MCF 10A (cell line): ENCODE results near the gene IGLON5. TPM values are rescaled to one million over a fixed set of nuclear protein-coding genes. Genes with fewer than 3 reads are reported as not detected.
A peak's percentile ranks its signal among the peaks of the same experiment; 100 is the strongest.

ENCODE experiments used
- BruUV-seq: library from RNA; stranded (reverse); fragments of 400-500 nt; replicated peaks from 2 replicates; lab custom pipeline; 2021; lab: Mats Ljungman, UMichigan
- CTCF ChIA-PET: fragments of 300-600 bp; sonication (Branson Sonifier 250); formaldehyde crosslinking; extraction: SDS; loops from one replicate; lab custom pipeline; 2021; ENCODE audit warnings: antibody characterized with exemption, inconsistent platforms; lab: Yijun Ruan, JAX
- POLR2A ChIA-PET: fragments of 300-600, 350-650 bp; sonication (Branson Sonifier 250); formaldehyde crosslinking; extraction: SDS; loops from one replicate; lab custom pipeline; 2020; ENCODE audit warnings: antibody characterized with exemption, inconsistent platforms; lab: Yijun Ruan, JAX
- DNase-seq: peaks from one replicate; pipeline ENCODE4 v3.0.0-alpha.2; 2018; ENCODE audit not compliant: unreplicated experiment
- H3K27ac Mint-ChIP-seq: one replicate; pipeline ENCODE4 v1.8.0; 2022; ENCODE audit warnings: mild to moderate bottlenecking, low read depth, mixed read lengths; ENCODE audit not compliant: unreplicated experiment
- H3K27me3 Mint-ChIP-seq: one replicate; pipeline ENCODE4 v1.8.0; 2022; ENCODE audit warnings: mixed read lengths; ENCODE audit not compliant: insufficient read depth, unreplicated experiment
- H3K36me3 Mint-ChIP-seq: one replicate; pipeline ENCODE4 v1.8.0; 2022; ENCODE audit warnings: mild to moderate bottlenecking, moderate library complexity, mixed read lengths; ENCODE audit not compliant: insufficient read depth, unreplicated experiment
- H3K4me1 Mint-ChIP-seq: one replicate; pipeline ENCODE4 v1.8.0; 2022; ENCODE audit warnings: mixed read lengths; ENCODE audit not compliant: insufficient read depth, unreplicated experiment
- H3K4me3 Mint-ChIP-seq: one replicate; pipeline ENCODE4 v1.8.0; 2022; ENCODE audit warnings: mild to moderate bottlenecking, moderate library complexity, mixed read lengths; ENCODE audit not compliant: unreplicated experiment
- H3K9me3 Mint-ChIP-seq: one replicate; pipeline ENCODE4 v1.8.0; 2022; ENCODE audit warnings: mixed read lengths; ENCODE audit not compliant: unreplicated experiment
- CTCF ChIP-seq: fragments of 200-600 bp; IDR thresholded peaks from one replicate; pipeline ENCODE4 v1.8.0; 2022; ENCODE audit warnings: antibody characterized with exemption, mild to moderate bottlenecking; ENCODE audit not compliant: unreplicated experiment
- intact Hi-C: fragments of 100-400 bp; cut with micrococcal nuclease; formaldehyde crosslinking; loops from 2 replicates; pipeline ENCODE4 v1.14.1; 2022
- total RNA-seq: library from RNA; stranded (reverse); gene quantifications from 2 replicates; pipeline ENCODE4 v1.2.3, GENCODE V29; 2022

Gene IGLON5
- total RNA-seq, 1 experiment from 2014 or later = not detected

DNA sequence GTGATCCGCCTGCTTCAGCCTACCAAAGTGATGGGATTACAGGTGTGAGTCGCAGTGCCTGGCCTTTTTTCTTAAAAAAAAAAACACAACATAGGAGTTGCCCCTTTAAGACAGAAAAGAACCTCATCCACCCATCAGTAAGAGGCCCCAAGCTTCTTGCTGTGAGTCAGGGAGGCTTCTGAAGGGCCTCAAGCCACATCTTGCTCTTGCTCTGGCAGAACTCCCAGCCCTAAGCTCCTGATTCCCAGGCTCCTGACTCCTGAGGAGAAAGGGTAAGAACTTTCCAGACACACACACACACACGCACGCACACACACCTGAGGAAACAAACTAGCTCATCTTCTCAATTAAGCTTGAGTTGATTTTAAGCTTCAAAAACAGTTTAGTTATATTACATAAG, 47.9 kb downstream of the IGLON5 start:
- BruUV-seq = no TSS peak

GRCh38 chr19:51361239-51361638, 49.8 kb downstream of the IGLON5 start:
- BruUV-seq = no TSS peak
- no peak overlapping the region for H3K27ac Mint-ChIP-seq

More for the DNA sequence above, 47.9 kb downstream of the IGLON5 start:
- POLR2A ChIA-PET = interaction anchor here (0.6 to 1.6 kb wide), 7 partner anchors 8 to 298 kb away, joined by 3 to 9 read pairs (median 8); partner anchors contain the start of gene VSIG10L
- Mint-ChIP-seq H3K36me3 (peaks cover 9% of the 10 kb centered on the region), H3K27me3 (no peaks in the 10 kb centered on the region), H3K9me3 (no peaks in the 10 kb centered on the region), H3K27ac (peak overlapping the region; percentile 87), H3K4me1 (peaks cover 24% of the 10 kb centered on the region), H3K4me3 (no peak overlapping the region)
- intact Hi-C loops = no loop called here
- CTCF ChIA-PET = interaction anchor here (0.6 to 1.7 kb wide), 11 partner anchors 9 to 1002 kb away, joined by 3 to 6 read pairs (median 4); no protein-coding TSS in a partner anchor
- TF ChIP-seq CTCF = no peak
- peak; percentile 88 for DNase-seq

DNA sequence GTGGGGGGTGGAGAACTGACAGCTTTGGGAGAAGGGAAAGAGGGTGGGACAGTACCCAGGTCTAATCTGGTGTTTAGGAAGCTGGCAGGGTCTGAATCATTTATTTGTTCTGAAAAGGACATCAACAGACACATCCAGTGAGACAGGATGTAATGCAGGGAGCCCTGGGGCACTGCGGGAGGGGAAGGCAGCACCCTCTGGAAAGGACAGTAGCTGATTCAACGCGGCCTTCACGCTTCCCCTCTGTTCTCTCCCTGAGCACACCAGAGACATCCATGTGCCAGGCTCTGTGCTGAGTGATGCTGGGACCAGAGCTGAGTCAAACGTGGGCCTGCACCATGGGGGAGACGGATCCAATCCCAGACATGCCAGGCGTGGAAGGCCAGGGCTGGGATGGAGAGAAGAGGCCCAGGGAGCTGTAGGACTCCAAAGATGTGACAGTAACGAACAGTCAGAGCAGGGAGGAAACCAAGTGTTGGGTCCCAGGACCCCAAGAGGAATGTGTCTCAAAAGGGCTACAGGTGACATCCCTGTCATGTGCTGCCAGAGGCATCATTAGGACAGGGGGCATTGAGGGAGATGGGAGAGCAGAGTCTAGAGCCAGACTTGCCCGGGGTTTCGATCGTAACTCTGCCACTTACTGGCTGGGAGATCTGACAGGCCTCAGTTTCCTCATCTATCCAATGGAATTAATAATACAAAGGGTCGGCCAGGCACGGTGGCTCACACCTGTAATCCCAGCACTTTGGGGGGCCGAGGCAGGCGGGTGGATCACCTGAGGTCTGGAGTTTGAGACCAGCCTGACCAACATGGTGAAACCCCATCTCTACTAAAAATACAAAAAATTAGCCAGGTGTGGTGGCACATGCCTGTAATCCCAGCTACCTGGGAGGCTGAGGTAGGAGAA, 53.0 kb downstream of the IGLON5 start:
- H3K4me3 Mint-ChIP-seq = peak overlapping the region; percentile 68
- no peaks in the 10 kb centered on the region for H3K27me3 Mint-ChIP-seq
- ChIA-PET POLR2A (interaction anchor here (0.6 kb wide), 1 partner anchor 421 kb away, joined by 4 read pairs; no protein-coding TSS in a partner anchor), CTCF (interaction anchor here (0.6 to 2.3 kb wide), 3 partner anchors 10 to 34 kb away, joined by 3 to 18 read pairs (median 5); no protein-coding TSS in a partner anchor)
- H3K4me1 Mint-ChIP-seq = peaks cover 31% of the 10 kb centered on the region
- H3K36me3 Mint-ChIP-seq = peaks cover 6% of the 10 kb centered on the region
- intact Hi-C loops = no loop called here
- no peak for TF ChIP-seq CTCF
- DNase-seq = peak; percentile 58
- H3K9me3 Mint-ChIP-seq = no peaks in the 10 kb centered on the region
- no TSS peak for BruUV-seq
- H3K27ac Mint-ChIP-seq = peak overlapping the region; percentile 90

More at GRCh38 chr19:51361239-51361638, 49.8 kb downstream of the IGLON5 start:
- peaks cover 34% of the 10 kb centered on the region for H3K4me1 Mint-ChIP-seq
- H3K9me3 Mint-ChIP-seq = no peaks in the 10 kb centered on the region
- POLR2A ChIA-PET = no interaction called here
- TF ChIP-seq CTCF = no peak
- H3K36me3 Mint-ChIP-seq = peaks cover 15% of the 10 kb centered on the region
- no peak for DNase-seq
- no peak overlapping the region for H3K4me3 Mint-ChIP-seq
- intact Hi-C loops = no loop called here
- H3K27me3 Mint-ChIP-seq = no peaks in the 10 kb centered on the region
- CTCF ChIA-PET = interaction anchor here (0.6 to 2.0 kb wide), 3 partner anchors 22 to 55 kb away, joined by 3 to 9 read pairs (median 7); no protein-coding TSS in a partner anchor
